Gastrocnemius medialis (tissue), 4 donors: ENCODE results near the gene IFT81. TPM values are rescaled to one million over a fixed set of nuclear protein-coding genes. Genes with fewer than 3 reads are reported as not detected.

Experiments
- ATAC-seq, 2 donors: fragments of 150-250 bp; one replicate each; pipeline ENCODE4 v1.9.1; 2016
- DNase-seq, 2 donors: peaks; one replicate each; pipeline ENCODE4 v3.0.0-alpha.2; 2019
- H3K27ac ChIP-seq, 4 donors: fragments of 200-600 bp; sonication (generic); 1 replicate in 1 of 4; 2 replicates in 3 of 4; pipeline ENCODE4 v1.5.1; 2016 to 2018; ENCODE audit warnings: mild to moderate bottlenecking in 2 of 4, moderate library complexity in 1 of 4
- H3K27me3 ChIP-seq, 3 donors: fragments of 200-600 bp; sonication (generic) in 2 of 3; 1 replicate in 1 of 3; 2 replicates in 2 of 3; pipeline versions ENCODE4 v1.5.1 to v1.6.0; 2016 to 2019; ENCODE audit warnings: mild to moderate bottlenecking in 1 of 3, moderate library complexity in 1 of 3
- H3K36me3 ChIP-seq, 2 donors: fragments of 200-600 bp; sonication (generic) in 1 of 2; one replicate each; pipeline ENCODE4 v1.5.1; 2017 to 2018
- H3K4me1 ChIP-seq, 2 donors: fragments of 200-600 bp; sonication (generic) in 1 of 2; one replicate each; pipeline ENCODE4 v1.5.1; 2016 to 2017; ENCODE audit warnings: mild to moderate bottlenecking in 2 of 2
- H3K4me3 ChIP-seq, 4 donors: fragments of 200-600 bp; sonication (generic) in 3 of 4; 1 replicate in 1 of 4; 2 replicates in 3 of 4; pipeline ENCODE4 v1.5.1; 2016 to 2019; ENCODE audit warnings: mild to moderate bottlenecking in 2 of 4
- H3K9me3 ChIP-seq, 3 donors: fragments of 200-600 bp; sonication (generic) in 2 of 3; 1 replicate in 1 of 3; 2 replicates in 2 of 3; pipeline ENCODE4 v1.5.1; 2016 to 2019
- POLR2A ChIP-seq, 2 donors: fragments of 450-650 bp; IDR thresholded peaks; one replicate each; pipeline ENCODE4 v1.6.1; 2017; ENCODE audit warnings: antibody characterized with exemption in 2 of 2, mild to moderate bottlenecking in 2 of 2, moderate library complexity in 2 of 2
- in situ Hi-C, 4 donors: fragments of 200-750 bp; cut with MboI; loops; one replicate each; pipeline versions ENCODE4 v1.15.0 to v1.8.0; 2017; ENCODE audit warnings: low sequenced_read_pairs in 4 of 4
- intact Hi-C: fragments of 100-400 bp; cut with DNase I; formaldehyde crosslinking; loops from one replicate; pipeline ENCODE4 v1.15.1; 2023; ENCODE audit warnings: low total_unique reads
- total RNA-seq, 4 donors: library from RNA; depleted of rRNA; stranded (reverse); fragments of >200 nt; gene quantifications; one replicate each; pipeline versions ENCODE4 v1.1.0 to v1.2.3, GENCODE V29; 2016
- TF ChIP-seq, protein P1 (sequence below), 5 experiments: fragments of 450-650 bp in 3 of 5; fragments of 200-600 bp in 2 of 5; sonication (generic) in 2 of 5; IDR thresholded peaks in 4 of 5; conservative IDR thresholded peaks in 1 of 5; 1 replicate in 4 of 5; 2 replicates in 1 of 5; pipeline ENCODE4 v1.5.1; 2016 to 2019; ENCODE audit warnings: antibody characterized with exemption in 5 of 5, mild to moderate bottlenecking in 3 of 5, moderate library complexity in 3 of 5

The IFT81 gene
- total RNA-seq, 4 donors from 2014 or later: 3.3 to 4.5 (median 3.7) TPM

DNA sequence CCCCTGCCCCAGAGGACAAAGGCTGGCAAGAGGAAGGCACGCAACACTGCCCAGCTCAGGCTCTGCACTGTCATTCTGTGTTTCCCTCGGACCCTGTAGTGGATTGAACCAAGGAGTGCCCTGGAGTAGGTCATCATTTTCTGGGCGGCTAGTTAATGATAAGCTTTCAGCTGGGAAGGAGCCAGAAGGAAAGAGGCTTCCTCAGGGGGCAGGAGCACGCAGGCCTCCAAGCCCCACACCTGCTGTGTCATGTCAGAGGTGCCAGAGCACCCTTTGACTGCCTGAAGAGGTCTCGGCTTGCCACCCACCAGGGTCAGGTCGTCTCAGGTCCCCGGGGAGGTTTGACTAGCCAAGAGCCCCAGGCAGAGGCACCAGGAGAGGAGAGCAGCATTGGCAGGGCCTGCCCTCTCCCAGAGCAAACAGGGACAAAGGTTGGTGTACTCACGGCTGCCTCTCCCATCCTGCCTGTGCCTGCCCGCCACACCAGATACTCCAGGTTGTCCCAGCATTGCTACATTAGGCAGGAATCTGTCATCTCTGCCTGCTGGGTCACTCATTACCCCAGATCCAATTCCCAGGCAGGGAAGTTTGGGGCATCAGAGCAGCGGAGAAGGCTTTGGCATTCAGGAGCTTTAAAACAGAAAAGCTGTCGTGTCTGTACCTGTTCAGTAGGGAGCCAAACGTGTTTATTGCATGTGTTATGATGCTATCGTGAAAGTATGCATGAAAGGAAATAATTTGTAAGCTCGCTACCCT lies 123.4 kb downstream of the IFT81 start:
- H3K4me3 ChIP-seq: no peak overlapping the region
- peaks cover 63 to 72% of the 10 kb centered on the region in 2 donors for H3K4me1 ChIP-seq
- in situ Hi-C loops (no loop called here), intact Hi-C loops (loop anchor here (5.0 kb wide), 1 partner anchor 35 kb away; the partner anchor contains the start of gene ATP2A2)
- no peaks in the 10 kb centered on the region for H3K27me3 ChIP-seq
- DNase-seq (peak; percentile 48 to 92), ATAC-seq (peak; percentile 38 to 55)
- no peaks in the 10 kb centered on the region for H3K9me3 ChIP-seq
- H3K27ac ChIP-seq: peak overlapping the region; percentile 89 to 94 (median 91)
- TF ChIP-seq, protein P1, sequence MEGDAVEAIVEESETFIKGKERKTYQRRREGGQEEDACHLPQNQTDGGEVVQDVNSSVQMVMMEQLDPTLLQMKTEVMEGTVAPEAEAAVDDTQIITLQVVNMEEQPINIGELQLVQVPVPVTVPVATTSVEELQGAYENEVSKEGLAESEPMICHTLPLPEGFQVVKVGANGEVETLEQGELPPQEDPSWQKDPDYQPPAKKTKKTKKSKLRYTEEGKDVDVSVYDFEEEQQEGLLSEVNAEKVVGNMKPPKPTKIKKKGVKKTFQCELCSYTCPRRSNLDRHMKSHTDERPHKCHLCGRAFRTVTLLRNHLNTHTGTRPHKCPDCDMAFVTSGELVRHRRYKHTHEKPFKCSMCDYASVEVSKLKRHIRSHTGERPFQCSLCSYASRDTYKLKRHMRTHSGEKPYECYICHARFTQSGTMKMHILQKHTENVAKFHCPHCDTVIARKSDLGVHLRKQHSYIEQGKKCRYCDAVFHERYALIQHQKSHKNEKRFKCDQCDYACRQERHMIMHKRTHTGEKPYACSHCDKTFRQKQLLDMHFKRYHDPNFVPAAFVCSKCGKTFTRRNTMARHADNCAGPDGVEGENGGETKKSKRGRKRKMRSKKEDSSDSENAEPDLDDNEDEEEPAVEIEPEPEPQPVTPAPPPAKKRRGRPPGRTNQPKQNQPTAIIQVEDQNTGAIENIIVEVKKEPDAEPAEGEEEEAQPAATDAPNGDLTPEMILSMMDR (IDR thresholded peaks at IDR 0.05 in 4 of 5, conservative IDR thresholded peaks at IDR 0.05 in 1 of 5): no peak
- no peak for TF ChIP-seq POLR2A (IDR thresholded peaks at IDR 0.05)
- no peaks in the 10 kb centered on the region for H3K36me3 ChIP-seq

DNA sequence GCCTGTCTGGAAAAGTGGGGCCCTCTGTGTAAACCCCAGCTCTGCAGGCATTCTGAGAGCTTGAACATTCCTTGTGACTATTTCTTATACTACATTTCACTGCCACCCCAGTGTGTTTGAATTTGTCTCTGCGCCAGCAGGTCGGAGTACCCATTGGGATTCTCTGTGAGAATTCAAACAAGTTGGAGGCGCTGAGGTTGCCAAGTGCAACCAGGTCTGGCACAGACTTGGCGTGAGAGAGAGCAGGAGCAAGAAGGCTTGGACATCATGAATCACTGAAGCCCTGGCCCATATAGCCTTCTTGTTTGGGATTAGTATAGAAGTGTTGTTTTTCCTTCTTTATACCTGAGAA lies 123.9 kb downstream of the IFT81 start:
- no peaks in the 10 kb centered on the region for H3K27me3 ChIP-seq
- in situ Hi-C loops (no loop called here), intact Hi-C loops (loop anchor here (5.0 kb wide), 1 partner anchor 34 kb away; the partner anchor contains the start of gene ATP2A2)
- DNase-seq (peak in 1 of 2 donors; percentile 55), ATAC-seq (no peak)
- TF ChIP-seq, protein P1 (IDR thresholded peaks at IDR 0.05 in 4 of 5, conservative IDR thresholded peaks at IDR 0.05 in 1 of 5): no peak
- TF ChIP-seq POLR2A (IDR thresholded peaks at IDR 0.05): no peak
- peak overlapping the region; percentile 89 to 94 (median 91) for H3K27ac ChIP-seq
- no peaks in the 10 kb centered on the region for H3K9me3 ChIP-seq
- no peak overlapping the region for H3K4me3 ChIP-seq
- H3K36me3 ChIP-seq: no peaks in the 10 kb centered on the region
- peaks cover 69 to 78% of the 10 kb centered on the region in 2 donors for H3K4me1 ChIP-seq

DNA sequence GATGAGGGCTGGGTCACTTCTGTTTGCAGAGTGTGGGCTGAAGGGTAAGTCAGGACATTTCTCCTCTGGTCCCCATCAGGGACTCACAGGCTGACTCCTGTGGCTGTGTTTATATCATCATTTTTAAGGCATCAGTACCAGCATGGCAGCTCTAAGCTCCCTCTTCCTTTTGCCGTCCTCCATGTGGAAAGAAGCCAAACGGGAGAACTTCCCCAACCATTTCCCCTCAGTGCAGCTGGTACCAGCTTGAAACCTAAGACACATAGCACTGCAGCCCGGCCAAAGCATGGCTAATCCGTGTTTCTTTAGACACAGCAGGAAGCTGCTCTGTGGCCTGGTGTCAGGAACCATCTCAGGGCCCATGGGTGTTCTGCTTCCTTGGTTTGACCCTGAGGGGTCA lies 124.9 kb downstream of the IFT81 start:
- intact Hi-C loops (loop anchor here (1.0 to 5.0 kb wide), 2 partner anchors 21 to 33 kb away; partner anchors contain the start of gene ATP2A2), in situ Hi-C loops (no loop called here)
- H3K9me3 ChIP-seq: no peaks in the 10 kb centered on the region
- peak; percentile 22 to 26 for ATAC-seq
- H3K4me3 ChIP-seq: no peak overlapping the region
- TF ChIP-seq POLR2A (IDR thresholded peaks at IDR 0.05): no peak
- TF ChIP-seq, protein P1 (IDR thresholded peaks at IDR 0.05 in 4 of 5, conservative IDR thresholded peaks at IDR 0.05 in 1 of 5): no peak
- H3K36me3 ChIP-seq: no peaks in the 10 kb centered on the region
- peaks cover 78 to 85% of the 10 kb centered on the region in 2 donors for H3K4me1 ChIP-seq
- no peaks in the 10 kb centered on the region for H3K27me3 ChIP-seq
- DNase-seq: peak; percentile 45 to 81
- H3K27ac ChIP-seq: peak overlapping the region; percentile 89 to 94 (median 91)

DNA sequence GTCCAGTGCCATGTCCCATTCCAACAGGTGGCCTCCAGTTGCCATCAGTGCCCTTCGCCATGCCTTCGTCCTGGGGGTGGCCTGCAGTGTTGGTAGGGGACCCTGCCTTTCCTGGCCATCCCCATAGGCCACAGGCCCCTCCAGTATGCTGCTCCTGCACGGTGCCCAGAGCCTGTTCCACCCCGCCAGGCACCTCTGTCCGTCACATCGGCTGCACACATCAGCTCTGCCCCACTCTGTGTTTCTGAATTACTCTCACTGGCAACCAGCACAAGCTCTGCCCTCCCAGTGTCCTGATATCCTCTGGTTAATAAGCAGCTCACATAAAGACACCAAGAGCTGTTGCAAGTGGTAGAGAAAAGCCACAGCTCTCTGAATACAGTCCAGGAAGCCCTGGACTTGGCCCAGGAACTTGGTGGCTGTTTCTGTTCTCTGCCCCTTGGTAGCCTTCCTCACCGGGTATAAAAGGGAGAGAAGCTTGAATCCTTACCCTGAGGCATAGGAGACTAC lies 125.6 kb downstream of the IFT81 start:
- in situ Hi-C loops: no loop called here
- ATAC-seq (peak; percentile 53), DNase-seq (peak; percentile 43 to 87)
- no peaks in the 10 kb centered on the region for H3K27me3 ChIP-seq
- intact Hi-C loops: loop anchor here (1.0 to 5.0 kb wide), 2 partner anchors 21 to 33 kb away; partner anchors contain the start of gene ATP2A2
- peaks cover 78 to 84% of the 10 kb centered on the region in 2 donors for H3K4me1 ChIP-seq
- H3K27ac ChIP-seq: peak overlapping the region; percentile 89 to 94 (median 91)
- H3K36me3 ChIP-seq: no peaks in the 10 kb centered on the region
- no peak overlapping the region for H3K4me3 ChIP-seq
- TF ChIP-seq, protein P1 (IDR thresholded peaks at IDR 0.05 in 4 of 5, conservative IDR thresholded peaks at IDR 0.05 in 1 of 5): no peak
- peak; percentile 30 to 44 for TF ChIP-seq POLR2A (IDR thresholded peaks at IDR 0.05)
- no peaks in the 10 kb centered on the region for H3K9me3 ChIP-seq
